Neural crest cell (in vitro differentiated cells): Measurements from ENCODE around the gene CBX4. TPM values are rescaled to one million over a fixed set of nuclear protein-coding genes. Genes with fewer than 3 reads are reported as not detected.

Source experiments
- DNase-seq: peaks from one replicate; pipeline ENCODE4 v3.0.0; 2021; ENCODE audit warnings: low read depth, mixed read lengths, low spot score
- H3K27ac Mint-ChIP-seq: one replicate; pipeline ENCODE4 v1.8.0; 2021; ENCODE audit warnings: mild to moderate bottlenecking, mixed read lengths; ENCODE audit not compliant: unreplicated experiment
- H3K27me3 Mint-ChIP-seq: 2 replicates; pipeline ENCODE4 v1.8.0; 2021; ENCODE audit warnings: low read depth, mild to moderate bottlenecking, mixed read lengths
- H3K36me3 Mint-ChIP-seq: 2 replicates; pipeline ENCODE4 v1.8.0; 2021; ENCODE audit warnings: low read depth, mild to moderate bottlenecking, mixed read lengths
- H3K4me1 Mint-ChIP-seq: 2 replicates; pipeline ENCODE4 v1.8.0; 2021; ENCODE audit warnings: mixed read lengths
- H3K4me3 Mint-ChIP-seq: one replicate; pipeline ENCODE4 v1.8.0; 2021; ENCODE audit warnings: mild to moderate bottlenecking, mixed read lengths
- H3K9me3 Mint-ChIP-seq: 2 replicates; pipeline ENCODE4 v1.8.0; 2021; ENCODE audit warnings: mixed read lengths
- CTCF ChIP-seq: fragments of 200-600 bp; sonication (generic); conservative IDR thresholded peaks from 2 replicates; pipeline ENCODE4 v1.5.0; 2021; ENCODE audit warnings: antibody characterized with exemption, mild to moderate bottlenecking
- long read RNA-seq: library from polyadenylated mRNA; unstranded; transcript quantifications from one replicate; pipeline ENCODE4 v2.0.0, GENCODE V29; 2020
- total RNA-seq: library from RNA; stranded (reverse); gene quantifications from 2 replicates; pipeline ENCODE4 v1.2.1, GENCODE V29; 2021

CBX4 gene
- 19.1 and 21.0 TPM in 2 replicates for total RNA-seq
- long read RNA-seq: 0 reads

DNA sequence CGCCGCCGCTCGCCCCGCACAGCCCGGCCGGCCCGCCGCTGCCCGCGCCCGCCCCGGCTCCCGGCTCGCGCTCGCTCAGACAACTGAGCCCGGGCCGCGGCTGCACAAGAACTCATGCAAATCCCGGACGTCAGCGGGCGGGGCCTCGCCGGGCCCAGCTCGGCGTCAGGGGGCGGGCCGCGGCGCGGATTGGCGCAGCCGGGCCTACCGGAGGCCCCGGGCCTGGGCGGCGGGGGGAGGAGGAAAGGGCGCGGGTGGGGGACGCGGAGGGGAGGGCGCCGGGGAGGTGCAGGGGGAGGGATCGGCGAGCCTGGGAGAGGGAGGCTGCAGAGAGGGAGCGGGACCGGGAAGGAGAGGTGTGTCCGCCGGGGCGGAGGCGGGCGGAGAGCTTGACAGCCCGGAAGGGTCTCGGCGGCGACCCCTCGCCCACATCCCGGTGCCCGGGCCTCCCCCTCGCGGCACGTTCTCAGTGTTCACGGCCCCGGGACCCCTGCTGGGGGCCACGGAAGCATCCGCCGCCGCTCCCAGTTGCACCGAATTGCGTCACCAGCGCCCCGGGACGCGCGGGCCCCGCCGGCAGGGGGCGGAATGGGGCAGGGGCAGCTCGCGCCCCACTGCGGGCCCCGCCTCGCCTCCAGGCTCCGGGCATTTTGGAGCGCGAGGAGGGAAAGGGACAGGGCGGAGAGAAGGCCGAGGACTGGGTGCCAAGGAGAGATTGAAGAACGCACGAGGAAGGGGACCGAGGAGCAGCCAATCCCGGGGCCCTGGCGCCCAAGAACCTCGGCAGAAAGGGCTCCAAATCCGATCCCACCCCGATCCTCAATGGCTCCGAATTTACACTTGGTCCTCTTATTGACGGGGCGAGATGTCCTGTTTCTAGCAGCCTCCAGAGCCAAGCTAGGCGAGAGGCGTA is at the start of gene CBX4:
CBX4 (minus strand) TSS at position 85 of the 913 bp plus-strand sequence. CDS start 189 bp downstream, outside the sequence.
- peak; percentile 84 for TF ChIP-seq CTCF
- no peaks in the 10 kb centered on the region for H3K9me3 Mint-ChIP-seq
- peaks cover 8% of the 10 kb centered on the region for H3K36me3 Mint-ChIP-seq
- H3K27ac Mint-ChIP-seq: peak within 1 kb of the TSS; percentile 93
- DNase-seq: peak; percentile 78
- peaks cover 66% of the 10 kb centered on the region for H3K27me3 Mint-ChIP-seq
- H3K4me3 Mint-ChIP-seq: peak within 1 kb of the TSS; percentile 97
- H3K4me1 Mint-ChIP-seq: peaks cover 29% of the 10 kb centered on the region

DNA sequence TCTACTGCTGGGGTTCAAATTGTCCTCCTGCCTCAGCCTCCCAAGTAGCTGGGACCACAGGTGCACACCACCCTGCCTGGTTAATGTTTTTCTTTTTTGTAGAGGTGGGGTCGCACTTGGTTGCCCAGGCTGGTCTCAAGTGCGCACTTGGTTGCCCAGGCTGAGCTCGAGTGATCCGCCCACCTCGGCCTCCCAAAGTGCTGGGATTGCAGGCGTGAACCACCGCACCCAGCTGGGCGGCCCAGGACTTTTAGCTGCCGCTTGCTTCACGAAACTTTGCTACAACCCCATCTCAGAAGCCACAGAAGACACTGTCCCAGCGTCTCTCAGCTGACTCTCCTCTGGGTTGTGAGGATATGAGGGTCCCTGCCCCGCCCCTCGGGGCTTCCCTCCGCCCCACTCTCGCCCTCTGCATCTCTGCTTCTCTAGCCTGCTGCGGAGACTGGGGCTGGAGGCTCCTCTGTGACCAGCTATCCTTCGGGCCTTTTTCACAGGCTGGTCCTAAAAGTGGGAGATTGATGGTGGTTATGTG is 48.8 kb upstream of the CBX4 start:
- H3K9me3 Mint-ChIP-seq: no peaks in the 10 kb centered on the region
- H3K4me3 Mint-ChIP-seq: no peak overlapping the region
- no peak for TF ChIP-seq CTCF
- no peak for DNase-seq
- no peaks in the 10 kb centered on the region for H3K36me3 Mint-ChIP-seq
- no peaks in the 10 kb centered on the region for H3K4me1 Mint-ChIP-seq
- H3K27ac Mint-ChIP-seq: no peak overlapping the region
- H3K27me3 Mint-ChIP-seq: peaks cover 35% of the 10 kb centered on the region

DNA sequence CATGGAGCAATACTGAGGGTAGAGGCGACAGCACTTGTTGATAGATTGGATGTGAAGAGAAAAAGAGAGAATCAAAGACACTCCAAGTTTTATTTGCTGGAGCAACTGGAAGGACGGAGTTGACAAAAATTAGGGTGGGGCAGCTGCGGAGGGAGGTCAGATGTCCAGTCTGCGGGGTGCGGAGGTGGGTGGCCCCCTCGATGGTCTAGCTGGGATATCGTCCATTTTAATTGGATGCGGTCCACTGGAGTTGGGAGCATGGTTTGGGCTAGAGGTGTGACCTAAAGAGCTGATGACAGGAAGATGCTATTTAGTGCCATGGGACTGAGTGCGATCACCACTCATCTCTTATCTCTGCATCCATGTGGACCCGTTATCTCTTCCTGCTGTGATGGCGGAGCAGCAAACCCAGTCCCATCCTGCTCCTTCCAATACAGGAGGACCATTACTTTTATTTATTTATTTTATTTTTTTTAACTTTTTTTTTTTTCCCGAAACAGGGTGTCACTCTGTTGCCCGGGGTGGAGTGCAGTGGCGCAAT is 48.3 kb upstream of the CBX4 start:
- H3K9me3 Mint-ChIP-seq: no peaks in the 10 kb centered on the region
- TF ChIP-seq CTCF: no peak
- no peak overlapping the region for H3K27ac Mint-ChIP-seq
- peaks cover 36% of the 10 kb centered on the region for H3K27me3 Mint-ChIP-seq
- H3K4me3 Mint-ChIP-seq: no peak overlapping the region
- H3K36me3 Mint-ChIP-seq: no peaks in the 10 kb centered on the region
- H3K4me1 Mint-ChIP-seq: no peaks in the 10 kb centered on the region
- DNase-seq: no peak

- Mint-ChIP-seq H3K4me1 (no peaks in the 10 kb centered on the region), H3K4me3 (no peak overlapping the region), H3K27ac (no peak overlapping the region), H3K27me3 (peaks cover 31% of the 10 kb centered on the region), H3K36me3 (no peaks in the 10 kb centered on the region), H3K9me3 (no peaks in the 10 kb centered on the region)
- TF ChIP-seq CTCF: no peak
- DNase-seq: no peak
Observed at GRCh38 chr17:79883202-79883601, 44.0 kb upstream of the CBX4 start.

- H3K27ac Mint-ChIP-seq: no peak overlapping the region
- H3K9me3 Mint-ChIP-seq: no peaks in the 10 kb centered on the region
- H3K27me3 Mint-ChIP-seq: peaks cover 14% of the 10 kb centered on the region
- TF ChIP-seq CTCF: no peak
- no peak for DNase-seq
- peaks cover 5% of the 10 kb centered on the region for H3K4me1 Mint-ChIP-seq
- H3K4me3 Mint-ChIP-seq: no peak overlapping the region
- H3K36me3 Mint-ChIP-seq: no peaks in the 10 kb centered on the region
Observed at GRCh38 chr17:79878329-79878947, 39.2 kb upstream of the CBX4 start.
